ENCODE results near the gene DOCK9. TPM values are rescaled to one million over a fixed set of nuclear protein-coding genes. Genes with fewer than 3 reads are reported as not detected.

Gene DOCK9
- total RNA-seq, 1 donor from 2014 or later = 24.1 TPM

DNA sequence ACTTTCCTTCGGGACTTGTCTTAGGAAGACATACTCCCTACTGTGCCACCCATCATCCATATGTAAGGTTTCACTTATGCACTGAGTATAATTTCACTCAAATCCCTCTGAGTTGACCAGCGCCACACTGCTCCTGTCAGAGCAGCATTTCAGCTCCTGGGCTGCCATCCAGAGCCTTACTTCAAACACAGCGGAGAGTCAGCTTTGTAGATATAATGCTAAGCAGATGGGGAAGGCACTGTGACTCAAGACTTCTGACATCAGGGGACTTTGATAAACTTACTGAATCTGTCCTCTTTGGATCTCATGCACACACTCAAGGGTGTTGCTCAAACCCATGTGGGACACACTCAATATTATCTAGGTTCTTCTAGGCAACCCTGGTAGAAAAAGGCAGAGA lies 34.9 kb downstream of the DOCK9 start:
- Mint-ChIP-seq H3K27ac (ENCODE audit: unreplicated experiment) (no peak overlapping the region), H3K36me3 (ENCODE audit: unreplicated experiment) (no peaks in the 10 kb centered on the region), H3K27me3 (ENCODE audit: unreplicated experiment) (no peaks in the 10 kb centered on the region), H3K4me3 (ENCODE audit: unreplicated experiment) (no peak overlapping the region), H3K9me3 (ENCODE audit: unreplicated experiment) (no peaks in the 10 kb centered on the region), H3K4me1 (ENCODE audit: unreplicated experiment) (peaks cover 5% of the 10 kb centered on the region)
- TF ChIP-seq, protein P1, sequence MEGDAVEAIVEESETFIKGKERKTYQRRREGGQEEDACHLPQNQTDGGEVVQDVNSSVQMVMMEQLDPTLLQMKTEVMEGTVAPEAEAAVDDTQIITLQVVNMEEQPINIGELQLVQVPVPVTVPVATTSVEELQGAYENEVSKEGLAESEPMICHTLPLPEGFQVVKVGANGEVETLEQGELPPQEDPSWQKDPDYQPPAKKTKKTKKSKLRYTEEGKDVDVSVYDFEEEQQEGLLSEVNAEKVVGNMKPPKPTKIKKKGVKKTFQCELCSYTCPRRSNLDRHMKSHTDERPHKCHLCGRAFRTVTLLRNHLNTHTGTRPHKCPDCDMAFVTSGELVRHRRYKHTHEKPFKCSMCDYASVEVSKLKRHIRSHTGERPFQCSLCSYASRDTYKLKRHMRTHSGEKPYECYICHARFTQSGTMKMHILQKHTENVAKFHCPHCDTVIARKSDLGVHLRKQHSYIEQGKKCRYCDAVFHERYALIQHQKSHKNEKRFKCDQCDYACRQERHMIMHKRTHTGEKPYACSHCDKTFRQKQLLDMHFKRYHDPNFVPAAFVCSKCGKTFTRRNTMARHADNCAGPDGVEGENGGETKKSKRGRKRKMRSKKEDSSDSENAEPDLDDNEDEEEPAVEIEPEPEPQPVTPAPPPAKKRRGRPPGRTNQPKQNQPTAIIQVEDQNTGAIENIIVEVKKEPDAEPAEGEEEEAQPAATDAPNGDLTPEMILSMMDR (IDR thresholded peaks at IDR 0.05) = no peak
- no peak for DNase-seq (ENCODE audit: extremely low spot score, unreplicated experiment)

DNA sequence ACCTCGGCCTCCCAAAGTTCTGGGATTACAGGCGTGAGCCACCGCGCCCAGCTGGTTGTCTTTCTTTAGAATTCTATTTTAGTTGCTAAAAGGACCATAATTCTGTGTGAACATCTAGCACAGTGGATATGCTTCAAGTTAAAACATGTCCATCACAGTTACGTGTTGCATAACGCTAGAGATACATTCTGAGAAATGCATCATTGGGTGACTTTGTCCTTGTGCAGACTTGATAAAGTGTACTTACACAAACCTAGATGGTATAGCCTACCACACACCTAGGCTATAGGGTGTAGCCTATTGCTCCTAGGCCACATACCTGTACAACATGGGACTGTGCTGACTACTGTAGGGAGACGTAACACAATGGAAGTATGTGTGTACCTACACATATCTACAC lies 35.4 kb downstream of the DOCK9 start:
- Mint-ChIP-seq H3K27me3 (ENCODE audit: unreplicated experiment) (no peaks in the 10 kb centered on the region), H3K4me1 (ENCODE audit: unreplicated experiment) (peaks cover 8% of the 10 kb centered on the region), H3K27ac (ENCODE audit: unreplicated experiment) (no peak overlapping the region), H3K9me3 (ENCODE audit: unreplicated experiment) (no peaks in the 10 kb centered on the region), H3K4me3 (ENCODE audit: unreplicated experiment) (no peak overlapping the region), H3K36me3 (ENCODE audit: unreplicated experiment) (no peaks in the 10 kb centered on the region)
- TF ChIP-seq, protein P1 (IDR thresholded peaks at IDR 0.05) = no peak
- no peak for DNase-seq (ENCODE audit: extremely low spot score, unreplicated experiment)

DNA sequence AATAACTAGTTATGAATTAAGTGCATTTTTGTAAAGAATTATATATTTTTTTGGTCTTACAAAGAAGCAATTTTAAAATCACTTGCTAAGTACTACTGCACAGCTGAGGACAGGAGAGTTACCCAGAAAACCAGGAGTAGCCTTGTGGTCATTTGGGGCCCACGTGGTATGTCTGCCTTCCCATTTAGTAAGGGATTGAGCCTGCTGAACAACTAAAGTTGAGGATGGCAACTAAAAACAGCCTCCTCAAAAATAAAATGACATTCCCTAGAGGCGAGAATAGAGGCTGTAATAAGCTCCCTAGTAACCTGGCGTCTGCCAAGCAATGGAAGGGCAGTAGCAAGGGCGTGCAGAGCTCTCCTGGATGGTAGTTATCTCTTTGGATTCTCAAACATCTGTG lies 36.3 kb downstream of the DOCK9 start:
- Mint-ChIP-seq H3K27me3 (ENCODE audit: unreplicated experiment) (no peaks in the 10 kb centered on the region), H3K9me3 (ENCODE audit: unreplicated experiment) (no peaks in the 10 kb centered on the region), H3K27ac (ENCODE audit: unreplicated experiment) (no peak overlapping the region), H3K4me1 (ENCODE audit: unreplicated experiment) (peaks cover 9% of the 10 kb centered on the region), H3K4me3 (ENCODE audit: unreplicated experiment) (no peak overlapping the region), H3K36me3 (ENCODE audit: unreplicated experiment) (no peaks in the 10 kb centered on the region)
- TF ChIP-seq, protein P1 (IDR thresholded peaks at IDR 0.05) = no peak
- DNase-seq (ENCODE audit: extremely low spot score, unreplicated experiment) = no peak

- H3K36me3 Mint-ChIP-seq (ENCODE audit: unreplicated experiment) = no peaks in the 10 kb centered on the region
- H3K4me3 Mint-ChIP-seq (ENCODE audit: unreplicated experiment) = no peak overlapping the region
- H3K27me3 Mint-ChIP-seq (ENCODE audit: unreplicated experiment) = no peaks in the 10 kb centered on the region
- DNase-seq (ENCODE audit: extremely low spot score, unreplicated experiment) = no peak
- TF ChIP-seq, protein P1 (IDR thresholded peaks at IDR 0.05) = no peak
- H3K27ac Mint-ChIP-seq (ENCODE audit: unreplicated experiment) = no peak overlapping the region
- H3K9me3 Mint-ChIP-seq (ENCODE audit: unreplicated experiment) = no peaks in the 10 kb centered on the region
- peaks cover 9% of the 10 kb centered on the region for H3K4me1 Mint-ChIP-seq (ENCODE audit: unreplicated experiment)
Measured at GRCh38 chr13:98941126-98941525, 36.7 kb downstream of the DOCK9 start.

DNA sequence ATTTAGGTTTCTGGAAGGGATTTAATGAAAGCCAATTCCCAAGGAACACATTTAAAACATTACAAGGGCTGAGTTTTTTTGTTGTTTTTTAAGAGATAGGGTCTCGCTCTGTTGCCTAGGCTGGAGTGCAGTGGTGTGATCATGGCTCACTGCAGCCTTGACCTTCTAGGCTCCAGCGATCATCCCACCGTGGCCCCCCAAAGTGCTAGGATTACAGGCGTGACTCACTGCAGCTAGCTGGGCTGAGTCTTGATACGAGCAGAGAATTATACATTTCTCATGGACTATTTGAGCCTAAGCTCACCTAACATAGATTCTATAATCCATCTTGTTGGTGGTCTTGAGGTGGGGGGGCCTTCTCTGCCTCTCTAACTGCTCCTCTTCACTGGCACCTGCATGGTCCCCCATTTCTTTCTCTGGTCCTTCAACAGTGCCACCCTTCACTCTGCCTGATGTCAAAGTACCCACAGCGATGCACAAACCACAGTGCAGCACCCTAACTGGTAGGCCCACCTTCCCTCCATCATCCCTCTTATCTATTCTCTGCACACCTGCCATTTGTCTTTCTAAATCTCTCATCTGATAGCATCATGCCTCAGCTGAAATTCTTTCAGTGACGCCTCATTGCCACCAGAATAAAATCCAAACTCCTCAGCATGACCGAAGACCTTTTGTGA lies 37.4 kb downstream of the DOCK9 start:
- no peaks in the 10 kb centered on the region for H3K27me3 Mint-ChIP-seq (ENCODE audit: unreplicated experiment)
- no peaks in the 10 kb centered on the region for H3K9me3 Mint-ChIP-seq (ENCODE audit: unreplicated experiment)
- H3K4me3 Mint-ChIP-seq (ENCODE audit: unreplicated experiment) = no peak overlapping the region
- TF ChIP-seq, protein P1 (IDR thresholded peaks at IDR 0.05) = no peak
- DNase-seq (ENCODE audit: extremely low spot score, unreplicated experiment) = no peak
- H3K36me3 Mint-ChIP-seq (ENCODE audit: unreplicated experiment) = no peaks in the 10 kb centered on the region
- no peak overlapping the region for H3K27ac Mint-ChIP-seq (ENCODE audit: unreplicated experiment)
- H3K4me1 Mint-ChIP-seq (ENCODE audit: unreplicated experiment) = peaks cover 9% of the 10 kb centered on the region
